ENCODE data around the gene FAM9C.
"Not testable (repeated sequence)": the region's sequence is repeated elsewhere in the genome, so short reads cannot be mapped to it uniquely, and the experiment has no call there.

FAM9C gene

GRCh38 chrX:13043138-13043537, 1.3 kb downstream of the FAM9C start:
- no peak for DNase-seq (ENCODE audit: low read depth)

- no peak for DNase-seq (ENCODE audit: low read depth)
These were observed 7.5 kb downstream of the FAM9C start for GRCh38 chrX:13036896-13037295.

GRCh38 chrX:13033193-13033592, 11.2 kb downstream of the FAM9C start:
- no peak for DNase-seq (ENCODE audit: low read depth)

DNA sequence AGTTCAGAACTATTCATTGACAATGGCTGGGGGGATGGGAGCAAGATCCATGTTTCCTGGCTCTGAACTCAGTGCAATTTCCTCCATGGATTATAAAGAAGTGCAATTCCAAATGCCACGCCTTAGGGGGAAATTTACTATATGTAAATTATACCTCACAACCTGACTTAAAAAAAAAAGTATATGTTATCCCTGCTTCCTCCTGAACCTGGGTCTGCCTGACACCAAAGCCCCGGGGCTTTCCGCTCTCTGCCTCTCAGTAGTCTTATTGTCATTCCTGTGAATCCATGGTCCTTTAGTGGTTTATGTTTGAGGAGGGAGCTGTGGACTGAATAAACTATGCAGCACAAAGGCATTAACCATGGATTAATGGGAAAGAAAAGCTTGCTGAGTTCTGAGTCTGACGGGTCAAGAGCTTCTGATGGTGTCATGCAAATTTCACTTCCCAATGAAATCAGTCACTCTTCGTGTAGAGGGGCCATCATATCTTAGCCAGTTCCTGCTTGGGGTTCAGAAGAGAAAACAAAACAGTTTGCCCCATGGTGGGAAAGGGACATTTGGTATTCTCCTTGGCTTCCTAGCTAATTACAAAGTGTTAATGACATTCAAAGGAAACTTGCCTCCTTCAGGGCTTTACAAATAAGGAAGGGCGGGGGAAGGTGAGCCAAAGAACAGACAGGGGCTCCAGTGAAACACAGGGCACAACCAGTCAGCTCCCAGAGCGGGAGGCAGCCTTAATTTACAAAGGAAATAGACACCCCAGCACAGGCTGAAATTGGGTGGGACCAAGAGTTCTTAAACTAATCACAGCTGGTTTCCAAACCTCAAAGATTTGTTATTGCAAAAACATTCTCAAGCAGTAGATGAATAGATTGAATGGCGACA, 14.3 kb downstream of the FAM9C start:
- DNase-seq (ENCODE audit: low read depth) = no peak

- no peak for DNase-seq (ENCODE audit: low read depth)
These were observed 14.9 kb downstream of the FAM9C start for GRCh38 chrX:13029637-13029886.

- DNase-seq (ENCODE audit: low read depth) = no peak
These were observed 15.4 kb downstream of the FAM9C start for GRCh38 chrX:13028871-13029636.

DNA sequence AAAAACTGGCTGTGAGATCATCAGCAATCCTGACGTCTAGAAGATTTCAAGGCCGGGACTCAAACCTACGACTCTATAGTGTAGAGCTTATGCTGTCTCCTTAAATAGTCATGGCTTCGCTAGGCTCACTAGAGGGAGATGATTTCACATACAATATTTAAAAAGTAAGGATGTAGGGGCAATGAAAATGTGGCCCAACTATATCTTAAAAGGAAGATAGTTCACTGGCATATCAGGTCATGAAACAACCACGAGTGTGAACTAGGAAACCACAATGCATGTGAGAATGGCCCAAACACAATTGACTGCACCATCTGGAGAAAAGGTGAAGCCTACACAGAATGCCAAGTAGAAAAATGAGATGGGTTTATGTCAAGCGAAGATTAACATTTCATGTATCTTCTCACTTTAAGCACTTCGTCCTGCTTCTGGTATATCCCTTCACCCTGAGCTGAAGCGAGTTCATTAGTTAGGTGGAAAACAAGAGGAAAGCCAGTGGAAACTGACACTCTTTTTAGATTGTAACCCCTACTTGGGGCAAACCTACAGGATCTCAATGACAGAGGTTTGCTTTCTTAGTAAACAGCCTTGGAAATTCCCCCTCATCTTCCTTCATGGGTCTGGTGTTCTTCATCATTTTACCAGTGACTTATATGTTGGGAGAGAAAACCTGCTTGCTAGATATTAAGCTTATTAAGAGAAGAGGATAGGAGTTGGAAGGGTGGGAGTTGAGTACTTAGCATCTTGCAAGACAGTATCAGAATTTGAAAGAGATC, 17.4 kb downstream of the FAM9C start:
- DNase-seq (ENCODE audit: low read depth) = no peak

DNA sequence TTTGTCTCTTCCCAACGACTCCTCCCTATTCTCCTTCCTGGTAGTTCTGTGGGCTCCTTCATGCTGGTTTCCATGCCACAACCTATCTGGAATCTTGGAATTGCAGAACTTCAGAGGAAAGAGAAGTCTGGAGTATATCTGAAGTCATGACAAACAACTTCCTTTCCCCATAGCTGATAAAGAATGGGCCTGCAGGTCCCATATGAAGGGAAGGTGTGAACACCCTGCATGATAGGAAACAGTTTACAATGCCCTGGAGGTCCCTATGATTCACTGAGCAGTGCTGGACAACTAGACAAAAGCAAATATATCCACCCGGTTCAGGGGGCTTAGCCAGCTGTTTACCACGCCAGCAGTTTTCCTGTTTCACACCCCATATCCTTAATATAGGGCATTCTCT, 19.4 kb downstream of the FAM9C start:
- DNase-seq (ENCODE audit: low read depth) = no peak

GRCh38 chrX:13023979-13024378, 20.4 kb downstream of the FAM9C start:
- DNase-seq (ENCODE audit: low read depth) = no peak

DNA sequence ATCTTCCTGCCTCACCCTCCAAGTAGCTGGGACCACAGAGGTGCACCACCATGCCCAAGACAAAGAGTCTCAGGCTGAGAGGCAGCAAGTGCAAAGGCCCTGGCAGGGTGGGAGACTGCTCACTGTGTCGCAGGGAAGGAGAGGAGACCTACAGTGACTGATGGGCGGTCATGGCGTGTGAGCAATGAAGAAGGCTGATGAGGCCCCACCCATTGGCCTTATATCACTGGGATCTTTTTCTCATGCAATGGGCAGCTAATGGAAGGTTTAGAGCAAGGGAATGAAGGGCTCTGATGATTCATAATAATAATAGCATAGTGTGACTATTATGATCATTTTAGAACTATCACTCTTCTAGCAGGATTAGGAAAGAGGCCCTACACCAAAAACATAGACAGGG, 20.9 kb downstream of the FAM9C start:
- DNase-seq (ENCODE audit: low read depth) = no peak

DNA sequence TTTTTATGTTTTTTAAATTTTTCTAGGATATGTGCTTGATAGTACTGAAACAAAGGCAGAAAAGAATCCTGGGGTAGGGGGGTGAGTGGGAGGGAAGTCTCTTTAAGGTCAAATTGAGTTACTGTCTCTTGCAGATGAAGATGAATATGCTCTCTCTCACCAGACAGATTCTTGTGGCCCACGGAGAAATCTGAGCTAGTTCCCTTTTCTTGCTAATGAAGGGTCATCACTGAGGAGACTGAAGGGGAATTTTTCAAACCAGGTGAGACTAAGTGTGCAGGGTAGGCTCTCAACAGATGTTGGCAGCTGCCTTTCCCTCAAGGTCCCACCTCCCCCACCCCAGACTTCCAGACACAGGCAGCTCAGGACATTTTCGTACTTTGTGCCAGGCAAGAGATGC, 21.5 kb downstream of the FAM9C start:
- DNase-seq (ENCODE audit: low read depth) = no peak

- not testable (repeated sequence) for DNase-seq (ENCODE audit: low read depth)
These were observed 27.7 kb downstream of the FAM9C start for GRCh38 chrX:13016731-13017130.

DNA sequence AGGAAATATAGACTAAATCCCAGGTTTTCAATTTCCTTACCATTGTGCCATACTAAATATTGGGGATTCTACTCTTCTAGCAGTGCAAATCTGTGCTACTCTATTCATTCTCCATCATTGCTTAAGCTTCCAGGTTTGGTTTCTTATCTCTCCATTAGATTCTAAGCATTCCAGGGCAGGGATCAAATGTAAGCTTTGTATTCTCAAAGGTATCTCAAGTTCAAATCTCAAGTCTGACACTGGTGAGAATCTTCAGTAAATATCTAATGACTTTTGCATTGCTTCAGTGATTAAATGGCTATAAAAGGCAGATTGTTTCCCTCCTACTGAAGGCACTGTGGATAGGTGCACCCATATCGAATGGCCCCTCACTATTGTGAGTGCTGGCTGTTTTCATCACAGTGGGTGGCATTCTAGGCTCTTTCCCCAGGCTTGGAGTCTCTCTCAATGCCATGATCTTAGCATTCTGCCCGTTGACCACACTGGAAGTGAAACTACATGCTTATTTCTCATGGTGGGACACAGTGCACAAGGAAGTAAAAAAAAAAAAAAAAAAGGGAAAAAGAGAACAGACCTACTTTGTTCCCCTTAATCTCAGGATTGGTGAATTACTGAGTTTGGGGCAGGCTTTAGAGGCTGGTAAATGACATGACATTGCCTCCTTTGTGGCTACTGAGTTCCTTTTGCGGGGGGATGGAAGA, 28.7 kb downstream of the FAM9C start:
- no peak for DNase-seq (ENCODE audit: low read depth)

DNA sequence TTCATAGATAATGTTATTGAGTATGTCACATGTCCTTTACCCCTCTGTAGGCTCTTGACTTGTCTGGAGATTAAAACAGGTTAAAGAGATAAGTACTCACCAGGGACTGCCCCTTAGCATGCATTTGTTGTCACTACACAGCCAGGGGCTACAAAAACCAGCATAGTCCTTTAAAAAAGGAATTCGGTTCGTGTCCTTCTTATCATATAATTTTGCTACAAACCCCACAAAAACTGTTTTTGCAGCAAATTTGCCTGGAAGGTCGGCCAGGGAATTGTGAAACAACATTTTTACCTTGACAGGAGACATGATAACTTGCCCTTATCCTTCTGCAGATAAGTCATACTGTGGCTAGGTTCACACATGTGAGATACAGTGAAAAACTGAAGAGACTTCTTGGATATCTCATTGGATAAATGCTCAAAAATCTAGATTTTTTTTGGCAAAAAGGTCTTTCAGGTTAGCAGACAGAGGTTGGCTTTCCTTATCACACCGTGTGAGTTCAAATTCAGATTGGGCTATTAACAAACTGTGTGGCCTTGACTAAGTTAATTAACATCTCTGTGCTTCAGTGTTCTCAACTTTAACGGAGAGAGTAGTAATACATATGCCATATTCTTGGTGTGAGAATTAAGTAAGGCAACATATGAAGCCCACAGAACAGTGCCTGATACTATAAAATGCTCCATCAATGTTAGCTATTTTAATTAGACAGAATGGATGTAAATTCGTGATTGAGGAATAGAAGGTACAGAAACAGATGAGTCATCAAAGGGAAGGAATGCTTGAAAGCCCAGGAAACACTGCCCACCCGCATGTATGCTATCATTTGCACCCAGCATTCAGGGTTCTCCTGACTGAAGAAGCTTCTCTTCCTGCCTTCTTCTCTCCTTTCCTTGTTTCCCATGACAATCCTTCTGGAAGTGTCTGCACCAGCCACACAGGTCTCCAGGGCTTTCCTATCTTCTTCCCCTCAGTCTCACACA, 30.0 kb downstream of the FAM9C start:
- no peak for DNase-seq (ENCODE audit: low read depth)

DNA sequence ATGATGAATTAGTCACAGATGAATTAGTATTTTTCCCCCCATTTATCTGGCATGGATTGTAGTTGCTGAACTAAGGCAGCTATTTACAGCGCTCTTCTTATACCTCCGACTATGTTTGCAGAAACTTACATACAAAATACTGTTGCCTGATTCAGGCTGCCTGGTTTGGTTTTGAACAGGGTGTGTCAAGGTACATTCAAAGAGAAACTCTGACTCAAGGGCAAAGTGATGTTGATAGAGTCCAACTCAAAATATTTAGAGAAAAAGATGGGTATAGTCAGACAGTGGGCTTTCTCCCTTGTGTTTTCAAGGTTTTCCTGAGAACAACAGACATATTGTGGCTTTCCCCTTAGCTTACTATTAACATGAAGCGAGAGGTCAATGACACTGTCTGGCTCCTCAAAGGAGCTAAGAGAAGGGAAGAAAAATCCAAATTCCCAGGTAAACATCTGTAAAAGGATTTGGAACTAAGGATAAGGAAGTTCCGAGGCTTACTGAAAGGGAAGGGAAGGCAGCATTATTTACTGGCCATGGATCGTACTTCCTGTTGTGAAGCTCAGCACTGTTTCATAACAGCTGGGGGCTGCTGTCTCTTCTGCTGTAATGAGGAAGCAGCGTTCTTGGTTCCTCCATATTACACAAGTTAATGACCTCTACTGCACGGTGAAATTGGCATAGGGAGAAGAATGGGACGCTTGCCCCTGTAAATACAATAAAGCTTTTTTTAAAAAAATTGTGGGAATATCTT, 30.9 kb downstream of the FAM9C start:
- DNase-seq (ENCODE audit: low read depth) = no peak

GRCh38 chrX:13010546-13010945, 33.9 kb downstream of the FAM9C start:
- no peak for DNase-seq (ENCODE audit: low read depth)

GRCh38 chrX:13009844-13010243, 34.6 kb downstream of the FAM9C start:
- DNase-seq (ENCODE audit: low read depth) = no peak

DNA sequence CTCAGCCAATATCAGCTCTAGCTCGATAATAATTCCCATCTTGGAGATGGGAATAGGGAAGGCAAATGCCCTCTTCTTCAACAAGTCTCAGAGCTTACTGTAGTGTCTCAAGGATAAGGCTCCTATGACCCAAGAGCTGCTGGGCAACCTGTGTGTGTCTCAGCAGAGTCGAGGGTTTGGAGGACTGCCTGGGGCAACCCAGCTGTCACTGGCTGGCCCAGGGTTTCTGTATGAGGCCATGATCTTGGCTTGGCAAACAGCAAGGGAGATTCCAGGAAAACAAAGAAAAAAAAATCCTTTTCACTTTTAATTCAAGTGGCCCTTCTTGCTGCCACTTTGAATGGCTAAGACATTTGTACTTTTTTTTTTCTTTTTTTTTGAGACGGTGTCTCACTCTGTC, 35.1 kb downstream of the FAM9C start:
- no peak for DNase-seq (ENCODE audit: low read depth)

GRCh38 chrX:13008851-13009250, 35.6 kb downstream of the FAM9C start:
- DNase-seq (ENCODE audit: low read depth) = no peak

- DNase-seq (ENCODE audit: low read depth) = no peak
These were observed 36.3 kb downstream of the FAM9C start for GRCh38 chrX:13008189-13008533.
